ENCODE data around the gene NFATC4. TPM values are rescaled to one million over a fixed set of nuclear protein-coding genes. Genes with fewer than 3 reads are reported as not detected.

The NFATC4 gene
- total and polyA plus RNA-seq, 2 experiments from 2014 or later = 20.9 to 26.6 TPM

- TF ChIP-seq ZNF462 (CRISPR knock-in tag; IDR thresholded peaks at IDR 0.05) (no peak), CTCF (conservative IDR thresholded peaks at IDR 0.05; ENCODE audit: low read depth in 2 of 2) (no peak), ZNF114 (CRISPR knock-in tag; IDR thresholded peaks at IDR 0.05) (no peak), STAT1 (IDR thresholded peaks at IDR 0.05; ENCODE audit: unreplicated experiment) (no peak), NANOG (IDR thresholded peaks at IDR 0.05; ENCODE audit: borderline replicate concordance) (no peak), EZH2 (IDR thresholded peaks at IDR 0.05; ENCODE audit: low read depth, unreplicated experiment) (no peak), POLR2AphosphoS5 (IDR thresholded peaks at IDR 0.05; ENCODE audit: low read depth) (no peak), JUNB (IDR thresholded peaks at IDR 0.05; ENCODE audit: unreplicated experiment) (no peak), CREB1 (CRISPR knock-in tag; IDR thresholded peaks at IDR 0.05; ENCODE audit: low read depth) (no peak), EZH2phosphoT487 (IDR thresholded peaks at IDR 0.05; ENCODE audit: unreplicated experiment) (no peak), ZNF331 (CRISPR knock-in tag; IDR thresholded peaks at IDR 0.05; ENCODE audit: low read depth) (no peak)
- TF ChIP-seq, protein P1, sequence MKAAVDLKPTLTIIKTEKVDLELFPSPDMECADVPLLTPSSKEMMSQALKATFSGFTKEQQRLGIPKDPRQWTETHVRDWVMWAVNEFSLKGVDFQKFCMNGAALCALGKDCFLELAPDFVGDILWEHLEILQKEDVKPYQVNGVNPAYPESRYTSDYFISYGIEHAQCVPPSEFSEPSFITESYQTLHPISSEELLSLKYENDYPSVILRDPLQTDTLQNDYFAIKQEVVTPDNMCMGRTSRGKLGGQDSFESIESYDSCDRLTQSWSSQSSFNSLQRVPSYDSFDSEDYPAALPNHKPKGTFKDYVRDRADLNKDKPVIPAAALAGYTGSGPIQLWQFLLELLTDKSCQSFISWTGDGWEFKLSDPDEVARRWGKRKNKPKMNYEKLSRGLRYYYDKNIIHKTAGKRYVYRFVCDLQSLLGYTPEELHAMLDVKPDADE (IDR thresholded peaks at IDR 0.05) = no peak
- TF ChIP-seq, protein P2, sequence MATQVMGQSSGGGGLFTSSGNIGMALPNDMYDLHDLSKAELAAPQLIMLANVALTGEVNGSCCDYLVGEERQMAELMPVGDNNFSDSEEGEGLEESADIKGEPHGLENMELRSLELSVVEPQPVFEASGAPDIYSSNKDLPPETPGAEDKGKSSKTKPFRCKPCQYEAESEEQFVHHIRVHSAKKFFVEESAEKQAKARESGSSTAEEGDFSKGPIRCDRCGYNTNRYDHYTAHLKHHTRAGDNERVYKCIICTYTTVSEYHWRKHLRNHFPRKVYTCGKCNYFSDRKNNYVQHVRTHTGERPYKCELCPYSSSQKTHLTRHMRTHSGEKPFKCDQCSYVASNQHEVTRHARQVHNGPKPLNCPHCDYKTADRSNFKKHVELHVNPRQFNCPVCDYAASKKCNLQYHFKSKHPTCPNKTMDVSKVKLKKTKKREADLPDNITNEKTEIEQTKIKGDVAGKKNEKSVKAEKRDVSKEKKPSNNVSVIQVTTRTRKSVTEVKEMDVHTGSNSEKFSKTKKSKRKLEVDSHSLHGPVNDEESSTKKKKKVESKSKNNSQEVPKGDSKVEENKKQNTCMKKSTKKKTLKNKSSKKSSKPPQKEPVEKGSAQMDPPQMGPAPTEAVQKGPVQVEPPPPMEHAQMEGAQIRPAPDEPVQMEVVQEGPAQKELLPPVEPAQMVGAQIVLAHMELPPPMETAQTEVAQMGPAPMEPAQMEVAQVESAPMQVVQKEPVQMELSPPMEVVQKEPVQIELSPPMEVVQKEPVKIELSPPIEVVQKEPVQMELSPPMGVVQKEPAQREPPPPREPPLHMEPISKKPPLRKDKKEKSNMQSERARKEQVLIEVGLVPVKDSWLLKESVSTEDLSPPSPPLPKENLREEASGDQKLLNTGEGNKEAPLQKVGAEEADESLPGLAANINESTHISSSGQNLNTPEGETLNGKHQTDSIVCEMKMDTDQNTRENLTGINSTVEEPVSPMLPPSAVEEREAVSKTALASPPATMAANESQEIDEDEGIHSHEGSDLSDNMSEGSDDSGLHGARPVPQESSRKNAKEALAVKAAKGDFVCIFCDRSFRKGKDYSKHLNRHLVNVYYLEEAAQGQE (IDR thresholded peaks at IDR 0.05; ENCODE audit: unreplicated experiment) = no peak
- H3K36me3 Mint-ChIP-seq (ENCODE audit: low read depth) = peaks cover 6% of the 10 kb centered on the region; the same call in 2 of the 3 replicates
- H2AFZ ChIP-seq = no peak overlapping the region
- no peaks in the 10 kb centered on the region for H4K20me1 ChIP-seq (replicated peaks; ENCODE audit: insufficient read depth)
- no peaks in the 10 kb centered on the region for H3K27me3 ChIP-seq (ENCODE audit: insufficient read depth)
- H3K27ac Mint-ChIP-seq = no peak overlapping the region
- no peak overlapping the region for H3K4me3 ChIP-seq
- DNase-seq (ENCODE audit: low spot score) (no peak), ATAC-seq (no peak)
- peaks cover 31% of the 10 kb centered on the region for H3K4me1 ChIP-seq (ENCODE audit: insufficient read depth)
- H3K79me2 ChIP-seq (replicated peaks; ENCODE audit: insufficient read depth) = no peaks in the 10 kb centered on the region
- H3K27me3 Mint-ChIP-seq (ENCODE audit: insufficient read depth, low read depth, poor library complexity) = peaks cover 25% of the 10 kb centered on the region
- no peak overlapping the region for H3K4me3 Mint-ChIP-seq
- no peaks in the 10 kb centered on the region for H3K9me2 ChIP-seq (ENCODE audit: insufficient read depth)
- H3K27ac ChIP-seq (ENCODE audit: low read depth) = no peak overlapping the region
- H3F3A ChIP-seq (replicated peaks; ENCODE audit: low read depth) = 0 out of 2 replicates have a peak, but pooled peaks cover 2% of the 10 kb centered on the region
- no peaks in the 10 kb centered on the region for H3K36me3 ChIP-seq (ENCODE audit: insufficient read depth)
- no peaks in the 10 kb centered on the region for H3K9me3 Mint-ChIP-seq
- H3K4me1 Mint-ChIP-seq = peaks cover 41% of the 10 kb centered on the region
- H3K4me2 ChIP-seq = no peak overlapping the region
Measured at GRCh38 chr14:24378327-24378726, 10.3 kb downstream of the NFATC4 start.

Measured in GM23338 (cell line).